B cell (primary cell): ENCODE data around the gene CPA2.

Experiments used
- EZH2 ChIP-seq: IDR thresholded peaks from 2 replicates; pipeline ENCODE4 v1.6.1; 2012; ENCODE audit warnings: borderline replicate concordance, low read depth, mild to moderate bottlenecking, moderate library complexity, low read length; ENCODE audit not compliant: insufficient read depth, poor library complexity, severe bottlenecking
- TF ChIP-seq, protein P1 (sequence below): fragments of 200-600 bp; IDR thresholded peaks from one replicate; pipeline ENCODE4 v1.8.0; 2022; ENCODE audit warnings: antibody characterized with exemption, mild to moderate bottlenecking

DNA sequence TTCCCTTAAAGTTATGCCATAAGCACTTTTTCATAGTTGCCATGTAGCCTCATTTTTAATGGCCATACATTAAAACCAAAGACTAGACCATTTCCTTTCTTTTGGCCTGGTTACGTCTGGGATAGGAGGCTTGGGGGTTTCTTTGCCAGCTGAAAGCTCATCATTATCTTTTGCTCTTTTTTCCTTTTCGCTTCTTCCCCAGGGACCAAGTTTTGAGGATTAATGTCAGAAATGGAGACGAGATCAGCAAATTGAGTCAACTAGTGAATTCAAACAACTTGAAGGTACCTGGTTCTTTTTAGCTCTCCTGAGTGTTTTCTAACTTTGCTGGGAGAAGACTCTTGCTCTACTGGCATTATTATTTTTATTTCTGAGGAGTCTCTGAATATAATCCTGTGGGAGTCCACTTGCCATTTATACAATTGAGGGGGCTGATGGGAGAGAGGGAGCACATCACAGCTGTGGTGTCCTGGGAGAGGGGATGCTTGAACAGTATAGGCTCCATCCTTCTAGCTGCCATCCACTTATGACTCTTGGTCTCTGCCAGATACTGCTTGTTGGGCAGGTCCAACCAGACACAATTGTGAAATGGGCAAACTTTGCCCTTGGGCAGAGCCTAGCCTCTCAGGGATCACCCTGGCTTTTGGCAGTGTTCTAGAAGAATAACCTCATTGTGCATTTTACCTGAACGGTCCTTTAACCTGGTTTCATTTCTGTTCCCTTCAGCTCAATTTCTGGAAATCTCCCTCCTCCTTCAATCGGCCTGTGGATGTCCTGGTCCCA lies 32.1 kb downstream of the CPA2 start:
- TF ChIP-seq, protein P1, sequence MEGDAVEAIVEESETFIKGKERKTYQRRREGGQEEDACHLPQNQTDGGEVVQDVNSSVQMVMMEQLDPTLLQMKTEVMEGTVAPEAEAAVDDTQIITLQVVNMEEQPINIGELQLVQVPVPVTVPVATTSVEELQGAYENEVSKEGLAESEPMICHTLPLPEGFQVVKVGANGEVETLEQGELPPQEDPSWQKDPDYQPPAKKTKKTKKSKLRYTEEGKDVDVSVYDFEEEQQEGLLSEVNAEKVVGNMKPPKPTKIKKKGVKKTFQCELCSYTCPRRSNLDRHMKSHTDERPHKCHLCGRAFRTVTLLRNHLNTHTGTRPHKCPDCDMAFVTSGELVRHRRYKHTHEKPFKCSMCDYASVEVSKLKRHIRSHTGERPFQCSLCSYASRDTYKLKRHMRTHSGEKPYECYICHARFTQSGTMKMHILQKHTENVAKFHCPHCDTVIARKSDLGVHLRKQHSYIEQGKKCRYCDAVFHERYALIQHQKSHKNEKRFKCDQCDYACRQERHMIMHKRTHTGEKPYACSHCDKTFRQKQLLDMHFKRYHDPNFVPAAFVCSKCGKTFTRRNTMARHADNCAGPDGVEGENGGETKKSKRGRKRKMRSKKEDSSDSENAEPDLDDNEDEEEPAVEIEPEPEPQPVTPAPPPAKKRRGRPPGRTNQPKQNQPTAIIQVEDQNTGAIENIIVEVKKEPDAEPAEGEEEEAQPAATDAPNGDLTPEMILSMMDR, result no peak
- TF ChIP-seq EZH2, result no peak
